Activated T-cell treated with anti-CD3 and anti-CD28 coated beads, Interleukin-2, amount 50 U/mL, for 1 hour (primary cell): ENCODE results near the gene OLIG1.

Experiments
- DNase-seq: peaks from one replicate; pipeline ENCODE4 v3.0.0-alpha.2; 2020

Gene OLIG1

DNA sequence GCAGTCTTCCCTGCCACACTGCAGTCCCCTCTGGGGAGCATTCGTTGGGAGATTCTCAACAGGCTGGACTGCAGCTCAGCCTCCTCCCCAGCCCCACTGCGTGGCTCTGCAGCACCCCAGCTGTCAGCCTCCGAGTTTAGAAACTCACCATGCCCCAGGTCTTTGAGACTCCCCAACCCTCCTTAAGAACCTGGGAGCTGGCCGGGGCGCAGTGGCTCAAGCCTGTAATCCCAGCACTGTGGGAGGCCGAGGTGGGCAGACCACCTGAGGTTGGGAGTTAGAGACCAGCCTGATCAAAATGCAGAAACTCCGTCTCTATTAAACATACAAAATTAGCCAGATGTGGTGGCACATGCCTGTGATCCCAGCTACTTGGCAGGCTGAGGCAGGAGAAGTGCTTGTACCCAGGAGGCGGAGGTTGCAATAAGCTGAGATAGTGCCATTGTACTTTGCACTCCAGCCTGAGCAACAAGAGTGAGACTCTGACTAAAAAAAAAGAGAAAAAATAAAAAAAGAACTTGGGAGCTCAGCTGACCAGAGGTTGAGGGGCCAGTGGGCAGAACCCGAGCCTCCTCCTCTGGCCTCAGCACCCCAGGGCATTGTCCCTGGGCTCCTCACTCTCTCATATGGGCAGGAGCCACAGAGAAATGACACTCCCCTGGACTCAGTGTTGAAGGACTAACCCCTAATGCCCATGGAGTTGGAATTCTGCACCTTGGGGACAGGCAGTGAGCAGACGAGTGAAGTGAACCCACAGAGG is 38.6 kb upstream of the OLIG1 start:
- no peak for DNase-seq

DNA sequence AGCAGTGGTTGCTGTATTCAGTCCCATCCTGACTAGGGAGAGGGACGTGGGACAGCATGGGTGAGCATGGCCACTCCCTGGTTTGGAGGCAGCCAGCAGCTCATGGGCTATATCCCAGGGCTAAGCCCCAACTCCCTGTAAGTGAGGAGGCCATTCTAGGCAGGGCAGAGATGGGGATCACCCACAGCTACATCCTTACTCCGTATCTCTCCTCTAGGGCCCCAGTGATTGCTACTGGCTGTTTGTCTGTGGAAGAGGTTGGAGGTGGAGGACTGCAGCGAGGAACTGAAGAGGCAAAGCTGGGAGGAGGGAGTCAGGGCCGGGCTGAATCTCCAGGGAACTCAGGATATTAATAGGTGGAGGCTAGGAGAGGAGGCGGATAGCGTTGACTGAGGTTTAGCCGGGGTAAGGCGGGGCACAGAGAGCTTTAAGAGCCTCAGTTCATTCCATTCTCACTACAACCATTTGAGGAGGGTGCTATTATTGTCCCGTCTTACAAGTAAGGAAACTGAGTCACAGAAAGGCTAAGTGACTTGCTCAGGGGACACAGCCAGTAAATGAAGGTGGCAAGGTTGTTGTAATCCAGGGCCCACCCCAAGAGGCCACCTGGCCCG is 37.4 kb upstream of the OLIG1 start:
- no peak for DNase-seq

DNA sequence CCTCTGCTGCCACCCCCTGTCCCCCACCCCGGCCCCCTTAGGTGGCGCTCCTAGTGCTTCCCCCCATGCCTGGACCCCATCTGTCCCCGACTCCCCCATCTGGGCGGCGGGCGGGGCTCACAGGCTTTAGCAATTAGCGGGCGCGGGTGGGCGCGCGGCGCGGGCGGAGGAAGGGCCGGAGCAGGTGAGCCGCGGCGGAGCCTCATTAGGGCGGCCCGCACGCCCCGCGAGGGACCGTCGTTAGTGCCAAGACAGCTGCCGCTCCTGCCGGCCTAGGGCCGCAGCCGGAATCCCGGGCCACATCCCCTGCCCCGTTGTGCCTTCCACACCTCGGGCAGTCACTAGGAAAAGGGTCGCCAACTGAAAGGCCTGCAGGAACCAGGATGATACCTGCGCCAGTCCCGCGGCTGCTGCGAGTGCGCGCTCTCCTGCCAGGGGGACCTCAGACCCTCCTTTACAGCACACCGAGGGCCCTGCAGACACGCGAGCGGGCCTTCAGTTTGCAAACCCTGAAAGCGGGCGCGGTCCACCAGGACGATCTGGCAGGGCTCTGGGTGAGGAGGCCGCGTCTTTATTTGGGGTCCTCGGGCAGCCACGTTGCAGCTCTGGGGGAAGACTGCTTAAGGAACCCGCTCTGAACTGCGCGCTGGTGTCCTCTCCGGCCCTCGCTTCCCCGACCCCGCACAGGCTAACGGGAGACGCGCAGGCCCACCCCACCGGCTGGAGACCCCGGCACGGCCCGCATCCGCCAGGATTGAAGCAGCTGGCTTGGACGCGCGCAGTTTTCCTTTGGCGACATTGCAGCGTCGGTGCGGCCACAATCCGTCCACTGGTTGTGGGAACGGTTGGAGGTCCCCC is 36.6 kb upstream of the OLIG1 start:
- no peak for DNase-seq

- DNase-seq, result no peak
These were observed 36.0 kb upstream of the OLIG1 start for GRCh38 chr21:33033961-33034413.

DNA sequence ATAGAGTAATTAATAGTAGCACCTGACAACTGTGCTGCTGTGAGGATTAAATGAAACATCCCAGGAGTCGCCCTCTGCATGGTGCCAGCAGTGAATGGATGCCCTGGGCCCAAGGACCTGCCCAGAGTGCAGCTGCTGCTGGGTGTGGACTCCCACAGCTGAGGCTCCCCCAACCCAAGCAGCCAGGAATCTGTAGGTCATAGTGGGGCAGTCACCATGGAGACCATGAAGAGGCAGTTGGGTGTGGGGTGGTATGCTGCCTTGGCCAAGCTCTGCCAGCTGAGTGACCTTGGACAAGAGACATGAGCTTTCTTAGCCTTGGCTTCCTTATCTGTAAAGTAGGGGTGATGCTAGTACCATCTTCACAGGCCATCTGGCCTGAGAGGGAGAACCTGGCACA is 34.8 kb upstream of the OLIG1 start:
- DNase-seq, result no peak

DNA sequence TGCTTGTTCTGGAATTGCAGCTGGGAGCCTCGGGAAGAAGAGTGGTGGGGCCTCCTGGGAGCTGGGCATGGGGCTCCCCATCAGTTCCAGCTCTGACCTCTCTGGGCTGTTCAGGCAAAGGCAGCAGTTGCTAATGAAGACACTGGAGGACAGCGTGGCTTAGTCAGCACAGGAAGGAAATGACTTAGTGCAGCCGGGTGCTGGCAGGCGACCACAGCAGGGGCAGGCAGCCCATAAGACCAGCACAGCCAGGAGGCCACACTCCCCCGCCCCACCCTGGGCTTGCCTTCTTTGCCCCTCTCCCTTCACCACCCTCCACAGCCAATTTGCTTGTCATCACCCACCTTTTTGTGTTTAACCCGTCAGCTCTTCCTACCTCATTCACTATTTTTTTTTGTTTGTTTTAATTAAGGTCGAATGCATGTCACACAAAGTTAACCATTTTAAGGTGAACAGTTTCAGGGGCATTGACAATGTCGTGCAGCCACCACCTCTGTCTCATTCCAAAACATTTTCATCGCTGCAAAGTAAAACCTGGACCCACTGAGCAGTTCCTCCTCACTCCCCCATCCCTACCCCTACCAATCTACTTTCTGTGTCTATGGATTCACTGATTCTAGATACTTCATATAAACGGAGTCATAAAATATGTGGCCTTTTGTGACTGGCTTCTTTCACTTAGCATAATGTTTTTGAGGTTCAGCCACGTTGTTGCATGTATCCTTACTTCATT is 33.3 kb upstream of the OLIG1 start:
- DNase-seq, result no peak

GRCh38 chr21:33037501-33037900 is 32.4 kb upstream of the OLIG1 start:
- DNase-seq, result no peak

- no peak for DNase-seq
These were observed 30.4 kb upstream of the OLIG1 start for GRCh38 chr21:33039536-33039935.

GRCh38 chr21:33040215-33040614 is 29.7 kb upstream of the OLIG1 start:
- DNase-seq, result no peak

- DNase-seq, result no peak
These were observed 28.0 kb upstream of the OLIG1 start for GRCh38 chr21:33041981-33042380.

- no peak for DNase-seq
These were observed 27.1 kb upstream of the OLIG1 start for GRCh38 chr21:33042812-33043211.

DNA sequence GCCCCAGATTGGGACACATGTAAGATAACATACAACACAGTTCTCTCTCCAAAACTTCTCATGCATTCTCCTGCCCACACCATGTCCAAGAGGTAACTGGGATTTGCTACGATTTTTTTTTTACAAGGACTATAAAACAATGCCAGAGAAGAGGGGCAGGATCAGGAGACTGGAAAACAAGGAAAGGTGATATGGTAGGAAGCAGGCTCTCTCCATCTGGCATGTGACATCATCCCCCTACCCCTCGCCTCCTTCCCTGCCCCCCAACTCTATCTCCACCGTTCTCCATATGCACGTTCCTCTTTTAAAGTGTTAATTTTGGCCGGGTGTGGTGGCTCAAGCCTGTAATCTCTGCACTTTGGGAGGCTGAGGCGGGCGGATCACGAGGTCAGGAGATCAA is 23.5 kb upstream of the OLIG1 start:
- no peak for DNase-seq

- no peak for DNase-seq
These were observed 22.7 kb upstream of the OLIG1 start for GRCh38 chr21:33047231-33047630.

- DNase-seq, result no peak
These were observed 18.0 kb upstream of the OLIG1 start for GRCh38 chr21:33051925-33052324.

DNA sequence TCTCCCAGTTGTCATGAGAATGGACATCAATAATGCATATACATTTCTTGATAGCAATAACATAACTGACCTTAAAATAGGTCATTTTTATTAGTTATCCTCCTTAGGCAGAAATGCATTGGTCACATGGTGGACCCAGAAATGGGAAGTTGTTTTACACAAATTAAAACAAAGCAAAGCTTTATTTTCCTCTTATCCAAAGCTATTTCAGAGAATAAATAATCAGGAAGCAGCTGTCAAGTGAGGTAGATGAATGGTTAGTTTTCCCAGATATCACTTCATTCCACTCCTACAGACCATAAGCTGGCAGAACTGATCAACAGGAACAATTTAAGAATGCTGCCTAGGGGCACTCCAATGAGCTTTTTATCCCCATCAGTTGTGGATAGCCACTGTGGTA is 16.0 kb upstream of the OLIG1 start:
- DNase-seq, result no peak

GRCh38 chr21:33055991-33056390 is 13.9 kb upstream of the OLIG1 start:
- DNase-seq, result no peak

- no peak for DNase-seq
These were observed 12.5 kb upstream of the OLIG1 start for GRCh38 chr21:33057385-33057940.

DNA sequence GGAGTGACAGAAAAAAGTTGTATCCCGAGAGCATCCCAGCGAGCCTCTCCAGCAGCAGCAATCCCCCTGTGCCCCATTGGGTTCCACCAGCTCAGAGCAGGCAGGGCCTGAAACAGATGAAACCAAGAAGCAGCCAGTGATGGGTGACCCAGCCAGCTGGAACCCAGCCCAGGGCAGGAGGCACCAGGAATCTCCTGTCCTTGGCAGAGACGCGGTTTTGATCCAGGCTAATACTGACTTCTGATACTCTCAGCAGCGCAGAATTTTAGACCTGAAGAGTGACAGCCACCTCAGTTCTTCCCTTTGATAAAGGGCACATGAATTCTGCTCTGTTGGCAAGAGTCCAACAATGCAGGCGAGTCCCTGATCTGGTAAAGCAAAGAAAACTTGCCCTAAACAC is 11.4 kb upstream of the OLIG1 start:
- DNase-seq, result no peak

DNA sequence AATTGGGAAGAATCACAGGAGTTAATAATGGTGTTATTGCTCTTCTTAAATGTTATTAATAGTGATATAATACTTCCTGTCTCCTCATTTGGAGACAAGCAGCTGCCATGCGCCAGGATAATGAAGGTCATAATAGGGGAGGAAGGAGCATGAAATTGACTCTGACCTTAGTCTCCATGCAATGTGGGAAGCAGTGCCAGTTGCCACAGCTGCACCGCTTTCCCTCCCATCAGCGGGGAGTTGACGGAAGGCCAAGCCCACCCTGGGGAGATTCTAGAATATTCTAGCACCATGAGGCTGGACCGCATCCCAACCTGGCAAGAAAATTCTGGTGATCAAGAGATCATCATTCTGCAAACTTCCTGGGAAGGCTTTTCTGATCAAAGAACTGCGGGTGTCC is 11.0 kb upstream of the OLIG1 start:
- DNase-seq, result no peak

DNA sequence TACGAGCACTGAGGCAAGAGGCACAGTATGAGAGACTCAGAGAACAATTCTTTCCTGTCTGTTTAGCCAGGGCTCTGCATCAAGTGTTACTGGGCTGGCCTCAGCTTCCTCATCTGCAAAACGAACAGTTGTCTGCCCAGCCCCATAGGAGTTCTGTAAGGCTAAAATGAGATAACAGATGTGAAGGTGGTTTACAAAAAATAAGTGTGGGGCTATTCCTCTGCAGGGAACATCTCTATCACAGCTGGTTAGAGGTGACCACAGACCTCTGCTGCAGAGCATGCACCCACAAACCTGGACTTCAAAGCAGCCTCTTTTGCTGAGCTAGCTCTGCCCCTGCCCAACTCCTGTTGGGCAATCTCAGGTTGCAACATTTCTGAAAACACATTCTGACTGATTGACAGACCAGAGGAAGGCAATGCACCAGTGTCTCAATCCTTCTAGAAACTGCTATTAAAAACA is 10.5 kb upstream of the OLIG1 start:
- no peak for DNase-seq

DNA sequence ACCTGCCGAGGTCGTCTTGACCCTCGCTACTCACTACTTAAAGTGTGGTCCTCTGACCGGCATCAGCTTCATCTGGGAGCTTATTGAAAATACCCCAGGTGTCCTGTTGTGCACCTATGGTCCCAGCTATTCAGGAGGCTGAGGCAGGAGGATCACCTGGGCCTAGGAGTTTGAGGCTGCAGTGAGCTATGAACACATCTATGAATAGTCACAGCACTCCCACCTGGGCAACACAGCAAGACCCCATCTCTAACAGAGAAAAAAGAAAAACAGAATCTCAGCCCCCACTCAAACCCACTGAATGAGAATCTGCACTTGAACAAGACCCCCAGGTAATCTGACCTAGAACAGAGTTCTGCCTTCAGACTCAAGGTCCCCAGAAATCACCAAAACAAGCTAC is 8.7 kb upstream of the OLIG1 start:
- DNase-seq, result no peak

DNA sequence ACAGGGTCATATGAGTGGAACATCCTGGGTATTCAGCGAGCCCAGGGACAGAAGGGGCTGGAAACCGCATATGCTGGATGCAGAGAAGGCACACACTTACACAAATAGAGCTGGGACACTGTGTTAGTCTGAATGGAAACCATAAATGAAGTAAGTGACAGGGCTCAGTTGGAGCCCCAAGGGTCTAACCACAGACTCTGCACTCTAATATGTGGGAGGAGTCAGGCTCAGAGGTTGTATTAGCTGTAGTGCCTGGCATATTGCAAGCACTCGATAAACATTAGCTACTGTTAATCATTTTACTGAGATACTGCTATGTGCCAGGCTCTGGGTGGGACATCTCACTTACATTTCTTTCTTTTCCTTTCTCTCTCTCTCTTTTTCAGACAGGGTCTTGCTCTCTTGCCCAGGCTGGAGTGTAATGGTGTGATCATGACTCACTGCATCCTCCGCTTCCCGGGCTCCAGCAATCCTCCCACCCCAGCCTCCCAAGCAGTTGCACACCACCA is 6.5 kb upstream of the OLIG1 start:
- no peak for DNase-seq
